Measurements from ENCODE around the gene MYPN.

Gene MYPN

DNA sequence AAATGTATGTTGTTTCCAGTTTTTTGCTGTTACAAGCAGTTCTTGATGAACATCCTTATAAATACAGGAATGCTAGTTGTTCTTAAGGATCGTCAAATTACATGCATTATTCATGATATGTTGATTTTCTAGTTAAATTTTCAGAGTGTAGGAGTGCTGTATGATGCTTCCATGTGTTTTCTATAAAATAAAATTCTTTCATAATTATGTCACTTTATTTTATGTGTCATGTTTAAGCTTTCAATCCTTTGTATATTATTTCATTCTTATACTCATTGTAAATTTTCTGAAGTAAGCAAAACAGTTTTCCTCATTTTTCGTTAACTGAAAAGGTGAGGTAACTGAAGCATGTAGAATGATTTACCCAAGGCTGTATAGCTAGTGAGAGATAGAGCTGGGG lies 16.8 kb upstream of the MYPN start:
- no peak for DNase-seq

DNA sequence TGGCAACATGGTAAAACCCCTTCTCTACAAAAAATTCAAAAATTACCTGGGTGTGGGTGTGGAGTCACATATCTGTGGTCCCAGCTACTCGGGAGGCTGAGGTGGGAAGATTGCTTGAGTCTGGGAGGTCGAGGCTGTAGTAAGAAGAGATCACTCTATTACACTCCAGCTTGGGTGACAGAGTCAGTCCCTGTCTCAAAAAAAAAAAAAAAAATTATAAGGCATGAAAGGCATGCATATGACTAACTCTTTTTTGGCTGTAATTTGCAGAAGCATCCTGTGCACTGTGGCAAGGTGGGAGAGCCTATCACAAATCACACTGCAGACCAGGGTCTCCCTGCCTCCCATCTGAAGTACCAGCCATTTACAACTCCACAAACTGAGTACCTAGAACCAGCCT lies 14.1 kb upstream of the MYPN start:
- no peak for DNase-seq

DNA sequence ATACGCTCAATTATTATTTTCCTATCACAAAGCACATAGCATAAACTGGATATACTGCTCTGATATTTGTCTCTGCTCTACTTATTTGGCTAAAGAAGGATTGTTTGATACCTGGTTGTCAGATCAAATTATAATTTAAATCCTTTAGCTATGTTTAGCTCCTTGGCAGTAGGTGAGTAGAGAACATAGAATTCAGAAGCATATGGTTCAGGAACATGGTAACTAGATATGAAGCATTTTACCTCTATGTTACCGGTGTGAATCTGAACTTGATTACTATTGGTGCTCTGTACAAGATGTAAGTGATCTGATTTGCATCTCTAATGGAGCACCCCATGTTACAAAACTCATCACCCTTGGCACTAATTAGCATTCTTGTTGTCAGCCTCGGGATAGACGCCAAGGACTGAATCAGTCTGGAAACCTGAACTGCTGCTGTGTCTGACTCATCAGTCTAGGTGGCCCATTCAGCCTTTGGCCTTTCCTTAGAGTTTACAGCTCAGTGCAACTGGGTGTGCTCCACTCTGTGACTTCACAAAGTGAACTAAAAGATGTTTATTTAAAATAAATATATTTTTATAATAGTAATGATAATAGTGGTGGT lies 12.3 kb upstream of the MYPN start:
- no peak for DNase-seq

DNA sequence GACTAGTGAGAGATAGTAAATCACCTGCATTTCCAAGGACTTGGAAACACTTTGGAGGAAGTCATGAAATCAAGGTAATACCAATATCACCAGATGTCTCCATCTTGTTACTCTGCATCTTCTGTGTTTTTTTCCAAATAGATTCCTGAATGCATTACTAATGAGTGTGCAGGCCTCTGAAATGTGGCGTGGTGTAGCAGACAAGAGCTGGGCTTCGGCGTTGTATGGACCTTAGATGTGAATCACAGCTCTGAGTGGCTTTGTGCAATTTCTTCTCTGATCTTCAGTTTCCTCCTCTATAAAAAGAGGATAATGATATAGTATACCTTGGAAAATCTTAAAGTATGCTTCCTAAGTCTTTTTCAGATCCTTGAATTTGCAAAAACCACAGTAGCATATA lies 9.6 kb upstream of the MYPN start:
- DNase-seq: no peak

DNA sequence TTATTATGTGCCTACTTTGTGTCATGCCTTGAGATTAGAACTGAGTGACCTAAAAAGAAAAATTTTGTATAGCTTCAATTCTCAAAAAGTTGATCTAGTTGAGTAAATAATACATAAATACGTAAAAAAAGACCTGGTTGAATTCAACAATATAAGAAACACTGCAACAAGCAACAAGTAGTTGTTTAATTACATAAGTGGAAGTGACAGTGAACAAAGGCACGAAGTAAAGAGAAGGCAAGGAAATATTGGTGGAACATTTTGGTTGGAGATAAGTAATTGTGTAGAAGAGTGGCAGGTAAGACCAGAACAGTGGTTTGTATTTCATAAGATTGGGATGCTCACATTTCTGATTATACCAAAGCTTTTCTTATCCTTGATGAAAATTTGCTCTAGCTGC lies 8.2 kb upstream of the MYPN start:
- no peak for DNase-seq

DNA sequence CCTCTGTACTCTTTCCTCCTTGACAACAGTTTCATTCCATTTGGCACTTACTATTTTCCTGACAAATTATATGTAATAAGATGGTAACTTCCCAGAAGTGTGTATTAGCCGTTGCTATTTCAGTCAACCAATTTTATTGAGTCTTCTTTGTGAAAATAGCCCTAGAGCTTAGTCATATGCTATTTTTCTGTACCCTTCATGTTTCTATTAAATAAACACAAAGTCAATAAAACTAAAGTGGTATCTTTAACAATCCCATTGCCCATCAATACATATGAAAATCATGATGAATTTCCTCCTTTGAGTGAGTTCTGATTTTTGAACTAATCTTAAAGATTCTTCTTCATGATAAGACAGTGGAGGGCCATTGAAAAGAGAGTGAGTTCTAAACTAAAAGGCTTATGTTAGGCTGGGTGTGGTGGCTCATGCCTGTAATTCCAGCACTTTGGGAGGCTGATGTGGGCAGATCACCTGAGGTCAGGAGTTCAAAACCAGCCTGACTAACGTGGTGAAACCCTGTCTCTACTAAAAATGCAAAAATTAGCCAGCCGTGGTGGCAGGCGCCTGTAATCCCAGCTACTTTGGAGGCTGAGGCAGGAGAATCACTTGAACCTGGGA lies 5.9 kb upstream of the MYPN start:
- DNase-seq: no peak

DNA sequence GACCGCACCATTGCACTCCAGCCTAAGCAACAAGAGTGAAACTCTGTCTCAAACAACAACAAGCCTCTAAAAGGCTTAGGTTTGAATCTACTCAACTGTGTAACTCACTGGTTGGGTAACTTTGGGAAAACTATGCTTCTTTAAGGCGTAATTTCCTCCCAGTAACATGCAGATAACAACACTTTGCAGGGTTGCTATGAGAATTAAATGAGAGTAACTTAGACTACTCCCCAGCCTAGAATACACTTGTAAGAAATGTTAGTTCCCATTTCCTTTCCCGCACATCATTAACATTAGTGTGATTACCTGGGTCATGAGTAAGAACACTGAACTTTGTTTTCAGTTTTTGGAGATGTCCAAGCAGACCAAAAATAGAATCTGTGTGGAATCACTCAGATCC lies 5.4 kb upstream of the MYPN start:
- DNase-seq: no peak

DNA sequence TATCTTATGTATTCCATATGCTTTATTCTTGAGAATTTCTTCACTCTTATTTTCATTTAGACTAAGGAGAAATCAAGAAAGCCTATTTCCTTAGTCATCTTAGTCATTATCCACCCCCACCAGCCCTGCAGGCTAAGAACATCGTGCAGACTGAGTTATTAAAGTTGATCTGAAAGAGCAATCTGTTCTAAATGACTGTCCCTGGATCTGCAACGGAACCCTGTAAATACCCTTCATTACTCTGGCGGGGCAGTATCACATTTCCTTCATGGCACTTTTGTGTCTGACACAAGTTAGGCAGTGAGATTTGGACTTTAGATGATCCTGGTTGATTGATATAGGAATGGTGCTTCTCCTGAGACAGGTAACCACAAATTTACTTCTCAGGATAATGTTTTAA lies 3.5 kb upstream of the MYPN start:
- DNase-seq: no peak

DNA sequence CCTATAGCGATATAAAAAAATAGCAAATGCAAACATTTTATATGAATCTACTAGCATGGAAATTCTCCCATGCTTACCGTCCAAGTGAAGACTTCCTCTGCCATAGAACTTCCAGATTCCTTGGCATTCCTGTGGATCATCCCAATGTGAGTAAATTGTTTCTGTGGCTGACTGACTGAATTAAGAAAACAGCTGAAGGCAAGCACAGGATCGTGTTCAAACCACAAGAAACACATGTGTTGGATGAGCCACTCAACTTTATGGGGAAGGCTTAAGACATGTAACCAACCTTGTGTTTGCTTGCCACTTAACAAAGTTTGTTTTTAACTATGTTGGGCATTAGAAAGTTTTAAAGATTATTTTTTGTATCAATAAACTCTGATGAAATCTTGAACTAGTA lies 2.6 kb upstream of the MYPN start:
- DNase-seq: no peak

DNA sequence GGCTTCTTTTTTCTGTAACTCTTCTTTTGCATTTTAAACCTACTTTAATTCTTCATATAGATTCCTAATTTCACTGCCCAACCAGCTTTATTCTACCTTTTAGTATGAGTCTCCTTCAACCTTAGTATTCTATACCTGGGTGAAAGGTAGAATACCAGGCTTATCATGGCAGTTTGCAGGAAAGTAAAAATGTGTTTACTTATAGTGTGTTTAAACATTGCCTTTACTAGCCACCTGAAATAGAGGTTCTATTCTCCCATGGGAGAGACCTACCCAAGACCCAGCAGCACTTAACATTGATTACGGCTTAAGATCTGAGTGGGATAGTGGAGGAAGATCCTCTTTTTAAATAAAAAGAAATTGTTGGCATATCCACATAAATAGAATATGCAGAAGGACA lies 1.6 kb upstream of the MYPN start:
- DNase-seq: no peak

DNA sequence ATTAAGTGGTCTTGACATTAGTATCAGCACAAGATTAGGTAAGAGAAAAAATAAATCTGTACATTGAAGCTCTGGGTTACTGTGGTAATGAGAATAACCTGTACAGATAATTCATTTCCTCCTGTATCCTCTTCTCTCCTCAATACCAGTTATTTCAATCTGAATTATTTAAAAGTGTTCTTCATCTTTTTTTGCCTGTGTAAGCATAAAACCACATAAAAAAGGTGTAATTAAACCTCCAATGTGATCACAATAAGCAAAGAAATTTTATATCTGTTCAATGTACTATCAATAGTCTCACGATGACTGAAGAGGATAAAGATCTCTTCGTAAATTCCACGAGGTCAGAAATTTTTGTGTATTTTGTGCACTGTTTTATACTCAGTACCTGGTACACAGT lies 1.2 kb upstream of the MYPN start:
- DNase-seq: no peak

DNA sequence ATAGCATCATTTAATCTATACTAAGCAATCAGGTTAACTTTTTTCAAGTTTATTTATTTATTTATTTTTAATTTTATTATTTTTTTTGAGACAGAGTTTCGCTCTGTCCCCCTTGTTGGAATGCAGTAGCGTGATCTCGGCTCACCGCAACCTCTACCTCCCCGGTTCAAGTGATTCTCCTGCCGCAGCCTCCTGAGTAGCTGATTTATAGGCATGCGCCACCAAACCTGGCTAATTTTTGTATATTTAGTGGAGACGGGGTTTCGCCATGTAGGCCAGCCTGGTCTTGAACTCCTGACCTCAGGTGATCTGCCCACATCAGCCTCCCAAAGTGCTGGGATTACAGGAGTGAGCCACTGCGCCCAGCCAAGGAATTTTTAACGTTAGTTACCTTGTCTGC lies 635 bp upstream of the MYPN start:
- no peak for DNase-seq

DNA sequence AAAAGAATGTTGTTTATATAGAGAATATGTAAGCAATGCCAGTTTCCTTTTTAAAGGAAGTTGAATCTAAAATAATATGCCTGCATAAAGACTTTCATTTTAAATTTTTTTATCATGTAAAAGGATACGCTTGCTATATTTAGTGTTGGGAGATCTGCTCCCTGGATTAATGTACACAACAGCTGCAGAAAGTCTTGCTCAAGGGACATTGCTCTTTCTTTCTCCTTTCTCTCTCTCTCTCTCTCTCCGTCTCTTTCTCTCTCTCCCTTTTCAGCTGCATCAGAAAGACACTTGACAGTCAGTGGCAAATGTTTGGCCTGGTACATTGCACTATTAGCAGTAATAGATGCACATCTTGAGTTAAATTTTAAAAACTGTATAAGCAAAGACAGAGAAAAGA lies 739 bp downstream of the MYPN start:
- DNase-seq: no peak

DNA sequence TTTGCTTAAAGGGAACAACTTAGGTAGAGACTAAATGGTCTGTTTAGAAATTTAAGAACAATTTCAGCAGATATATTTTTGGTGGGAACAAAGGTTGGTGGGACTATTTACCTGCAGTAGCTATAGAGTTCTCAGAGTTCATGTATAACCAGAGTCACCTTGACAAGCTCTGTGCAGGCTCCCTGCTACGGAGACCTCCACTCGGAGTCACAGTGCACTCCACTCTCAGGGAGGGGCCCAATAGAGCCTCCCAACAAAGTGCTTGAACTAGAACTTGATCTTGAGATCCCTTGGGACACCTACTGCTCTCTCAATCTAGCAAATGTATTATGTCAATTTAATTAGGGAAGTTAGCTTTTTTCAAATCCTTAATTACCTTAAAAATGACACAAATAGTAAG lies 2.3 kb downstream of the MYPN start:
- no peak for DNase-seq

DNA sequence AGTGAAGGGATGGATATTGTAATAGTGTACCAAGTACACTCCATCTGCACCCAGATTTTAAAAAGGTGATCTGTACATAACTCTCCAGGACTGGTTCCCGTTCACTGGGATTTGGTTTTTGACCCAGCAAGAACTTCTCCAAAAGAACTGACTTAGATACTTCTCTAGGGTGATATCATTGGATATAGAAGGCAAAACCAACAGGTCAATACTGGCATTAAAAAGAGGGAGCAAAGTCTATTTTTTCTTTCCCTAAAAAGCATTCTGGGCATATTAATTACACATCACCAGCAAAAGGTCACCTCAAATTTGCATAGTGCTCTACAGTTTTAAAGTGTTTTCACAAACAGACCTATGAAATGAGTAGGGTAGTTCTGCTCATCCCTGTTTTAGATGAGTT lies 3.5 kb downstream of the MYPN start:
- DNase-seq: no peak

DNA sequence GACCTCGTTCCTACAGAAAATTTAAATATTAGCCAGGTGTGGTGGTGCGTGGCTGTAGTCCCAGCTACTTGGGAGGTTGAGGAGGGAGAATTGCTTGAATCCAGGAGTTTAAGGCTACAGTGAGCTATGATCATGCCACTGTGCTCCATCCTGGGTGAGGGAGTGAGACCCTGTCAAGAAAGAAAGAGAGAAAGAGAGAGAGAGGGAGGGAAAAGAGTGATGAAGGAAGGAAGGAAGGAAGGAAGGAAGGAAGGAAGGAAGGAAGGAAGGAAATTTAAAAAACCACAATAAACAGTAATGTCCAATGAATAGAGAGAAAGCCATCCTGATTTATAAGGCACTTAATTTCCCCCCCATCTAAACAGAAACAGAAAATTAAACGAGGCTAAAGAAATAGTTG lies 9.4 kb downstream of the MYPN start:
- no peak for DNase-seq

DNA sequence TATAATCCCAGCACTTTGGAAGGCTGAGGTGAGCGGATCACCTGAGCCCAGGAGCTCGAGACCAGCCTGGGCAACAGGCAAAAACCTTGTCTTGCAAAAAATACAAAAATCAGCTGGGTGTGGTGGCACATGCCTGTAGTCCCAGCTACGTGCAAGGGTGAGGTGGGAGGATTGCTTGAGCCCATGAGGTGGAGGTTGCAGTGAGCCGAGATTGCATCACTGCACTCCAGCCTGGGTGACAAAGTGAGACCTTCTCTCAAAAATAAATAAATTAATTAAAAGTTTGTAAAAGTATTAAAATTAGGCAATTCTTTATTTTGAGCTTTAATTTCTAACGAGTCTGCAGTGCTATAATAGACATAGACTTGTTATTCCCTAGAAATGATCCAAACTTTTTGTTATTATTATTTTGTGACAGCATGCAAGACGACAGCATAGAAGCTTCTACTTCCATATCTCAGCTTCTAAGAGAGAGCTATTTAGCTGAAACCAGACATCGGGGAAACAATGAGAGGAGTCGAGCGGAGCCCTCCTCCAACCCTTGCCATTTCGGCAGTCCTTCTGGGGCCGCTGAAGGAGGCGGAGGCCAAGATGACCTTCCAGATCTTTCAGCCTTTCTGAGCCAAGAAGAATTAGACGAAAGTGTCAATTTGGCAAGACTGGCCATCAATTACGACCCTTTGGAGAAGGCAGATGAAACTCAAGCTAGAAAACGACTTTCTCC lies 11.9 kb downstream of the MYPN start:
- DNase-seq: no peak

DNA sequence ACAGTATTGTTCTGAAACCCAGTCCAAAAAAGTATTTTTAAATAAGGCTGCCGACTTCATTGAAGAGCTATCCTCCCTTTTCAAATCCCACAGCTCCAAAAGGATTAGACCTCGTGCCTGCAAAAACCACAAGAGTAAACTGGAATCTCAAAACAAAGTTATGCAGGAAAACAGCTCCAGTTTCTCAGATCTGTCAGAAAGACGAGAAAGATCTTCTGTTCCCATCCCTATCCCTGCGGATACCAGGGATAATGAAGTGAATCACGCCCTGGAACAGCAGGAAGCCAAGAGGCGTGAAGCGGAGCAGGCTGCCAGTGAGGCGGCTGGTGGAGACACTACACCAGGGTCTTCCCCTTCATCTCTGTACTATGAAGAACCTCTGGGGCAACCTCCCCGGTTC lies 12.6 kb downstream of the MYPN start:
- no peak for DNase-seq

DNA sequence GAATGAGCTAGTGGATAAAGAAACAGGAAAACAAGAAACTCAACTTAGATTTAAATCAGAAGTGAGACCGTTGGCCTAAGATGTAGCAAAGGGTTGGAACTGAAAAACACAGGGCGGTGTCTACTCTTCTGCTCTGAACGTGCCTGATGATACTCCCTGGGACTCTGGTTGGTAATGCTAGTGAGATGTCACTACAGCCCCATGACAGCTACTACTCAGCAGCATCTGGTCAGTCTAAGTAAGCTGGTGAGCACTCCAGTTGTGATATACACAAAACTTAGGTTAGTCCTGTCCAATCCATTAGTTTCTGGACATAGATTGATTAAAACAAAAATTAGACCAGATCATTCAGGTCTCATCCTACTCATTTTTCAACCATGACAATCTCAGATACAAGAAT lies 15.4 kb downstream of the MYPN start:
- no peak for DNase-seq

DNA sequence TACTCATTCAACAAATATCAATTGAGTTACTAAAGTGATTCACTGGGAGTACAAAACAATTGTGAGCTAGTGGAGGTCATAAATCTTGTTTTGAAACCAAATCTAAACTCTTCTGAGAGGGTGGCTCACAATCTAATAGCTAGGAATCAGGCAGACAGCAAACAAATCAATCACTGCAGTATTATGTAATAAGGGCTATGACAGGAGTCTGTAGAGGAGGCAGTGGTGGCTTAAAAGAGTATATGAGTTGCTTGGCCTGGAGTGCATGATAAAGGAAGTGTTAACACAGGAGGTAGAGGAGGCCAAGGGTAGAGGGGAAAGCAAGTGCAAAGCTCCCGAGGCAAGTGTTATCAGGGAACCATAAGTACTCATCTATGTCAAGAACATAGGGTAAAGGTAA lies 16.5 kb downstream of the MYPN start:
- DNase-seq: no peak

DNA sequence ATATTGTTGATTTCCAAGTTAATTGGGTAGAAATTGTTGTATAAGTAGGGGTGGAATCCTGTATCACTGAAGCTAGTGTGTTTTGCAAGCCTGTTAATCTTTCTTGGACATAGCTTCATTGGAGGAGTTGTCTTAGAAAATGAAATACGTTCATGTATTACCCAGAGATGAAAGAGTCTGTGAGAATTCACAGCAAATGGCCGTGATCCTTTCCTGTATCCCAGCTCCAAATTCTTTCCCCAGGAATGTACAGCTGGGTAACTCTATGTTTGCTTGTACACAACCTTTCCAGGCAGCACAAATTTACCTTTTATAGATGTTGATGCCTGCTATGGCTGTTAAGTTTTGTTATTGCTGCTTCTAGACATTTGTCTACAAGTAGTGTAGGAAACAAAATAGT lies 18.7 kb downstream of the MYPN start:
- no peak for DNase-seq

DNA sequence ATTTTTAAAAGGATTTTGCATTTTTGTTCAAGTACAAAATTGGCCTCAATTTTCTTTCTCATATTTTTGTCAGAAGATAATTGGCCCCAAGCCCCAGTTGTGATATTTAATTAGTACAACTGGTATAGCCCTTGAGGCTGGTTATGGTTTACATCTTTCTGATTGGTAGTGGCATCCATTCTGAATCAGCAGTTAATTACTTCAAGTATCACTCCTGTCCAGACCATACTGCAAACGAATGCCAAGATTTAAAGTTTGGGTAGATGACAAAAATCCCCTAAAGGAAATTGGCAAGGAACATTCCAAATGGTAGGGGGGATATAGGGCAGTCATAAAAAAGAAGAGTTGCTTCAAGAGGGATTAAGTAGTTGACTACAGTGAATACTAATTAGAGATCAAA lies 23.1 kb downstream of the MYPN start:
- no peak for DNase-seq

DNA sequence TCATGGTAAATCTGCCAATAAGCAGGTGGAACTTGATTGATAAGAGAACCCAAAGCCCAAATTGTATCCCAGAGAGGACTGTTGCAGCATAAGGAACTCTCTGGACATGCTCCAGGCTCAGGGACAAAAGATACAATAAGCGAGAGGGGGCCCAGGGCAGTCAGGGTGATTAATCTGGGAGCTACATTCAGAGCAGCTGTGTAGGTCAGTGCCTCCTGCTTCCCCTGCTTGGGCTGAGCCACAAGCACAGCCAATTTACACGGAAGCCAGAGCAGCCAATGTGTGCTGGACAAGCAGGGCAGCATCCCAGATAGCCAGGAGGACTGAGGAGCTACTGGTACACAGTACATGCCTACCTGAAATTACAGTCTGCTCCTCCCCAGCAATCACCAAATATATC lies 24.2 kb downstream of the MYPN start:
- DNase-seq: no peak

DNA sequence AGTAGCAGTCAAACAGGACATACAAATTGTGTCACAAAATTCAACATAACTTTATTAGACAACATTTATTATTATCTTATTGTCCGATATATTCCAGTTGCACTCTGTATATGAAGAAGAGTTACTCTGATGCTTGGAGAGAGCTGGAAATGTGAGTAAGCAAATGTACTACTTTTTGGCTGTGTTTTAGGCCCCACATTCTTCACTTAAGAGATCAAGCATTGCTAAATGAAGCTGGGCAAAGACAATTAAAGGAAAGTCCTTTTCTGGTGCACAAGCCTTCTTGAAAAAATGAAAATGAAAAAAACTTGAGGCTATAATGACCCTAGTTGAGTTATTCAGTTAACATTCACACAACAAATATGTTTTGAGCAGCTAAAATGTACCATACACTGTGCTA lies 26.1 kb downstream of the MYPN start:
- no peak for DNase-seq

Data from hematopoietic multipotent progenitor cell treated with erythropoietin and hydrocortisone succinate and interleukin-3 and kit ligand, for 6 days (in vitro differentiated cells).